HG03108 (cell line): ENCODE data around the gene CDC123.
"Not testable (repeated sequence)": the region's sequence is repeated elsewhere in the genome, so short reads cannot be mapped to it uniquely, and the experiment has no call there.

Source experiments
- ATAC-seq: cut with Tn5 transposase; IDR thresholded peaks from one replicate; pipeline ENCODE4 v1.9.1; 2021; ENCODE audit warnings: moderate library complexity; ENCODE audit not compliant: unreplicated experiment

The CDC123 gene

GRCh38 chr10:12287772-12288171, 91.8 kb downstream of the CDC123 start:
- ATAC-seq, result no peak

- ATAC-seq, result not testable (repeated sequence)
Measured at GRCh38 chr10:12297784-12298183, 101.8 kb downstream of the CDC123 start.

DNA sequence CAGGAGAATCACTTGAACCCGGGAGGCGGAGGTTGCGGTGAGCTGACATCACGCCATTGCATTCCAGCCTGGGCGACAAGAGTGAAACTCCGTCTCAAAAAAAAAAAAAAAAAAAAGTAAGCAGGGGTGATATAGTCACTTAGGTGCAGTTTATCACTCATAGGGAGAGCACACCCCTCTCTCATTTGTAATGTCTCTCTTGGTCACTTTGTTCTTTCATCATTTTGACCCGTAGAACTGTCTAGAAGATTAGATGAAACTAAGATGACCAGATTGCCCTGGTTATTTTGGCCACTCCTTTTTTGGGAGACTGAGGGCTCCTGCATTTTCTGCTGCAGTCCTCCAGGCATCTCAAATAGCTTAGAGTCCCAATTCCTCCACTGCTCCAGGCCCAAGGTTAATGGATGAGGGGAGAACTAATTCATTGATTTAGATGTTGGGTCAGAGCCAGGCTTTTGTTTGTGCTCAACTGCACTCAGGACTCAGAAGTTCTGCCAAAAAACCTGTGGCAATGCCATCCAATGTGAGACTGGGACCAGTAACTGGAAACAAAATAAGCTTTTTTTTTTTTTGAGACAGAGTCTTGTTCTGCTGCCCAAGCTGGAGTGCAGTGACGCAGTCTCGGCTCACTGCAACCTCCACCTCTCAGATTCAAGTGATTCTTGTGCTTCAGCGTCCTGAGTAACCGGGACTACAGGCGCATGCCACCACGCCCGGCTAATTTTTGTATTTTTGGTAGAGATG, 103.4 kb downstream of the CDC123 start:
- ATAC-seq, result no peak
